ENCODE data around the gene PCED1B.

Gene PCED1B

GRCh38 chr12:47067771-47068431 is 11.5 kb upstream of the PCED1B start:
- no peak for DNase-seq (ENCODE audit: low read depth)

DNA sequence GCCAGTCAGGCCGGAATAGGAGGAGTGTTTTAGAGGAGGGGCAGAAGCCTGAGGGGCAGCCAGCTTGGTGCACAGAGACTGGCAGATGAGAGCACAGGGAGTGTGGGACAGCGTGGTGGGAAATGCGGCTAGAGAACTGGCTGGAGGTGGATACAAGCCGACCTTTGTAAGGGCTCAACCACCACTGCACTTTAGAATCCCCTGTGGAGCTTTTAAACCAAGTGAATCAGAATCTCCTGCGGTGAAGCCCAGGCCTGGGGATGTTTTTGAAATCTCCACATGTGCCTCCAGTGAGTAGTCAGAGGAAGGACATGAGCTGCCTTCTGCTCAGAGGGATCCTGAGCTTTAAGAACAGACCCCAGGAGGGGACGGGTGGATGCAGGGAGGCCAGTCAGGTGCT is 10.9 kb upstream of the PCED1B start:
- no peak for DNase-seq (ENCODE audit: low read depth)

DNA sequence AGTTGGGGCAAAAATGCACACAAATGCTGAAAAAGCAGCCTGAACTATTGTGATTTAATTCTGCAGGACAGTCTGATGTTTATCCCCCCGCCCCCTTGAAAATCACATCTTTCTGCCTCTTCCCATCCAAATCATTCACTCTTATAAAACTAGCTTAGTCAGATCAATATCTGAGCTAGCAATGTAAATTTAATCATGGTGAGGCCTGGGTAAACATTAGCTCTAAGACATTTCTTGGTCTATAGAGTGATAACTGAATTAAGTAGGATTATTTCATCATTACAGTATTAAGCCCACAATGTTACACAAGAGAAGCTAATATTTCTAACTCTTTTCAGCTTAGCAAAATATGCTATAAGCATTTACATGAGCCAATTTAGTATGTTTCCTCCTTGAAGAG is 9.1 kb upstream of the PCED1B start:
- DNase-seq (ENCODE audit: low read depth), result no peak

- no peak for DNase-seq (ENCODE audit: low read depth)
Measured at GRCh38 chr12:47071241-47071852, 8.1 kb upstream of the PCED1B start.

GRCh38 chr12:47073951-47074350 is 5.5 kb upstream of the PCED1B start:
- DNase-seq (ENCODE audit: low read depth), result no peak

GRCh38 chr12:47074757-47075156 is 4.7 kb upstream of the PCED1B start:
- DNase-seq (ENCODE audit: low read depth), result no peak

DNA sequence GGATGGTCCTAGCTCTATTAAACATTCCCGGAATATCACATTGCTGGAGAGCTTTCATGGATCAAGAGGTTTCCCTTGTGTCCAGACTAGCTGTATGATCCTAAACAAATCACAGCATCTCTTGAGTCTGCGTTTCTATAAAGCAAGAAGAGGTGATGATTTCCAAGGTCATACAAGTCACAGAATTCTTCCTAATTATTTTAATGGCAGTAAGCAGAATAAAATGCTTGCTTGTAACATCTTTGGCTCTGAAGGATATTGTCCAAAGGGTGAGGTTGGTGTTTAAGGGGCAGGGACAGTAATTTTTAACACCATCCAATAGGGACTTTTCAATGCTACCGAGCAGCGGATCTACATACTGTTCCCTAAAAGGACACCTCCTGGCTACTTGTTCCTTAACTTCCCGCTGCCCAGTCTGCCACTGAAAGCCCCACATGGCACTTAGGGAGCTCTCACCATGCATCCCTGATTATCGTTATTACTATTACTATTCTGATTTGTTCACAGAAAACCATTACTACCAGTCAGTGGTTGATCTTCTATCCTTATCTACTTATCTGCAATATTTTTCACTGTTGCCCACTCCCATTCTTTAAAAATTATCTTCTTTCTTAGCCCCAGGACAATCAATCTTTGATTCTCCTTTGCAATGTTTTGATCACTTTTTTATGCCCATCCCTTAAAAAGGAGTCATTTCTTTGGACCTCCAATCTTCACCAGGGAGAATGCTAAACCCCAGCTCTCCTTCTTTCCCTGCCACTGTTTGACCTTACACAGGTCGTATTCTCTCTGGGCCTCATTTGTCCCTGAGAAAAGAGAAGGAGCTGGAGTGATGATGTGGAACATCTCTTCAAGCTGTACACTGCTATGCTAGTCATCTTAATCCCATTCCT is 4.0 kb upstream of the PCED1B start:
- no peak for DNase-seq (ENCODE audit: low read depth)

GRCh38 chr12:47077206-47078085 is 2.0 kb upstream of the PCED1B start:
- DNase-seq (ENCODE audit: low read depth), result no peak

DNA sequence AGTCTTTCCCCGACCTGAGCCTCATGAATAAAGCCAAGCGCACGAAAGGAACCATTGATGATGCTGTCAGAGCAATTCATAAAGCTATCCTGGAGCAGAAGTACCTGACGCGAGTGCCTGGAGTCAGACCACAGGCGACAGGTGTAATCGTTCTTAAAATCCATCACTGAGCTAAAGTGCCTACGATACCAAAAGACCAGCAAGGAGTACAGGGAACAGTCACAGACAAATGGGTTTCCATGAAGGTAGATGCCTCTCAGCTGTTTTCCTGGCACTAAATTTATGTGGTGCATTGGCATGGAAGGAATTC is 1.4 kb upstream of the PCED1B start:
- DNase-seq (ENCODE audit: low read depth), result no peak

- DNase-seq (ENCODE audit: low read depth), result peak; percentile 8
Measured at GRCh38 chr12:47078733-47079467, 521 bp upstream of the PCED1B start.

DNA sequence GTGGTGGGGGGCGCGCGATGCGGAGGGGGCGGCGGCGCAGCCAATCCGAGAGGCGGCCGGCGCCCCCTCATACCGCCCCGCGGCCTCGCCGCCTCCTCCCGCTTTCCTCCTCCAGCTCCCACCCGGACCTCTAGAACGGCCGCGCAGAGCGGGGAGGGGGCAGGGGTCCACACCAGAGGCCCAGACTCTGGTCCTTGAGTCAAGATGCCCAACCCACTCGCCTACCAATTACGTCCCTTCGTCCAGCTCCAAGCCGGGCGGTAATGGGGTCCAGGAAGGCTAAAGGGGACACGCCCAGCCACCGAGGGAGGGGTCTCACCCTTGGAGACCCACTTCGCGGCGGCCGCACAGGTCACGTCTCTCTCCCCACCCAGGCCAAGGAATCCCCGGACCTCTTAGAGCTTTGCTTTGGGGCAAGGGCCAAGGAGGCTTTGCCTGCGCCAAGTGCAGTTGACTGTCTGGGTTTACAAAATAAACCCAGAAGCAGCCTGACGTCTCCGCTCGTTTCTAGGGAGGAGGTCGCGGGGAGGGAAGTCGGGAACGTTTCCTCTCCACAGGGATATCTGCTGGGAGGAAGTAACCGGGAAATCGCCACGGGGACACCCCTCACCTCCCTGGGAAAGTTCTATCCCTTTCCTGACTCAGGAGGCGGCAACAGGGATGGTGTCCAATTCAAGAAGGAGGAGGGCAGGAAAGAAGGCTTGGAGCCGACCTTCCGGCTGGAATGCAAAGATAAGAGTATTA is 732 bp downstream of the PCED1B start:
- DNase-seq (ENCODE audit: low read depth), result peak; percentile 17

- peak; percentile 22 for DNase-seq (ENCODE audit: low read depth)
Measured at GRCh38 chr12:47080725-47081502, 1.5 kb downstream of the PCED1B start.

DNA sequence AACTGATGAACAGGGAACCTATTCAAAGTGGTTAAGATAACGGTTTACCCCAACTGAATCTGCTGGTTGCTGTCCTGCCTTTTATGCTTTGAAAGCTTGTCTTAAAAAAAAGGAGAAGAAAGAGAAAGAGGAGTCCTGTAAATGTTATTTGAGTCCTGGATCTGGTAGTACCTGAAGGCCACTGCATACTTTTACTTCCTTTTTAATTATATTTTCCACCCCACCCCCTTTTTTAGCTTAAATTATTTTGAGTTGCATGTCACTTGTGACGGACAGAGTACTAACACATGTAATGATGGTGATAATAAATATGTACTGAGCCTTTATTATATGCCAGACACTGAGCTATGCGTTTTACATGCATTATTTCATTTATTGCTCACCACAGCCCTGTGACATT is 2.9 kb downstream of the PCED1B start:
- DNase-seq (ENCODE audit: low read depth), result no peak

- no peak for DNase-seq (ENCODE audit: low read depth)
Measured at GRCh38 chr12:47082796-47083621, 3.6 kb downstream of the PCED1B start.

- no peak for DNase-seq (ENCODE audit: low read depth)
Measured at GRCh38 chr12:47084172-47084571, 4.8 kb downstream of the PCED1B start.

GRCh38 chr12:47085815-47086252 is 6.4 kb downstream of the PCED1B start:
- peak; percentile 27 for DNase-seq (ENCODE audit: low read depth)

DNA sequence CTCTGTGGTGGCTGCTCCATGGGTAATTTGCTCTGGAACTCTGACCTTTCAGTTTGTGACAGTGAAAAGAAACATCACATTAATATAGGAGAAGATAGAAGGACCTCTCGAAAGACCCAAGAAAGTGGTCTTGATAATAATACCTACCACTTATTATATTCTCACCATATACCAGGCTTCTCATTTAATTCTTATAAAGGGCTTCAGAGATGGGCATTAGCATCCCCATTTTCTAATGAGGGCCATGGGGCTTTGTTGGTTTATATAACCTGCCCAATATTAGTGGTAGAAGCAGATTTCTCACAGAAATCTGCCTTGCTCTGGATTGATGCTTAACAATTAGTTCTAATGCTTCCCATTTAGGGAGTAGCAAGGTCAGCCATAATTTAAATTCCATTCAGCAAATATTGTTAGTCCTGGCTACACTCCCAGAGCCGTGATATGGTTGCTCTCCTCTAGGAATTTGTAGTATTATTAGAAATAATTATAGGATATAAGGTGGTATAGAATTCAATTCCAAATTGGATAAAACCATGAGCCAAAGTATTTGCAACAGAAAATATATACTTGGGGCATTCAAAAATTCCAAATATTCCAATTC is 7.8 kb downstream of the PCED1B start:
- DNase-seq (ENCODE audit: low read depth), result no peak

Data from T-helper 22 cell (primary cell).